Prostate gland (tissue), 2 donors: ENCODE data around the gene RHBDL1.

ENCODE experiments used
- POLR2A ChIP-seq: fragments of 450-650 bp; IDR thresholded peaks from one replicate; pipeline ENCODE4 v1.6.1; 2016; ENCODE audit warnings: antibody characterized with exemption, mild to moderate bottlenecking
- POLR2AphosphoS5 ChIP-seq: sonication (generic); formaldehyde crosslinking; IDR thresholded peaks from one replicate; pipeline ENCODE4 v1.6.1; 2017; ENCODE audit warnings: antibody characterized with exemption
- TF ChIP-seq, protein P1 (sequence below), 4 experiments: fragments of 200-600 bp in 2 of 4; fragments of 450-650 bp in 2 of 4; sonication (generic) in 2 of 4; IDR thresholded peaks; 1 replicate in 3 of 4; 2 replicates in 1 of 4; pipeline ENCODE4 v1.5.1; 2016 to 2019; ENCODE audit warnings: antibody characterized with exemption in 4 of 4, mild to moderate bottlenecking in 2 of 4, moderate library complexity in 2 of 4

DNA sequence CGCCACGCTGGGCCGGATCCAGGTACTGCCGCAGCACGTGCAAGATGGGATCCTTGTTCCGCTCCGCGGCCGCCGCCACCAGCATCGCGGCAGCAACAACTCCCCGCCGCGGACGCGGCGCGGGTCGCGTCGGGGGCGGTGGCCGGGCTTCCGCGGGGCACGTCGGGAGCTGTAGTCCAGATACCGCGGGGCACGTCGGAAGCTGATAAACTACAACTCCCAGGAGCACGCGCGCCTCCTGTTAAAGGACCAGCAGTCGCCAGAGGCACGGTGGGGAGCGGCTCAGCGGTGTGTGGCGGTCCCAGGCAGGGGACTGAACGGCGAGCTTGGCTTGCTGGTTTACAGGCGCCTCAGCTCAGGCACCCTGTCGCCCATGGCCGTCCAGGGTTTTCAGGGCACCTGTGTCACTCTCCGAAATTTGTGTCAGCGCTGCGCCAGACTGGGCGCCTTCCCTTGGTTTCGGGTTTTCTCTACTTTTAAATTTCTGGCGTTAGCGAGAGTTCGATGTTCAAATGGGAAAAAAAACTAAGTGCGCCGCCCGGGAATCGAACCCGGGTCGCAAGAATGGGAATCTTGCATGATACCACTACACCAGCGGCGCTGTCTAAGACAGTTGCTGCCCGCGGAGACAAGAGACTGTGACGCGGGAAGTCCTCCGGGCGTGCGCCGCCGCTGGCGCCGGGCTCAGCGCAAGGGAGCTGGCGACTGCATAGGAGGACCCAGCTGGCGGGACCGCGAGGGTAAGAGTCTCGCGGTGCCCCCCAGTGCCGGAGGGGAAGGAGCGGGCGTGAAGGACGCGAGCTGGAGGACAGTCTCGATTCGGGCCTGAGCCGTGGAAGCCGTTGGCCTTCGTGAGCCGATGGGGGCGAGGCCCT is 39.0 kb upstream of the RHBDL1 start, which contains the start of gene METTL26:
- TF ChIP-seq, protein P1, sequence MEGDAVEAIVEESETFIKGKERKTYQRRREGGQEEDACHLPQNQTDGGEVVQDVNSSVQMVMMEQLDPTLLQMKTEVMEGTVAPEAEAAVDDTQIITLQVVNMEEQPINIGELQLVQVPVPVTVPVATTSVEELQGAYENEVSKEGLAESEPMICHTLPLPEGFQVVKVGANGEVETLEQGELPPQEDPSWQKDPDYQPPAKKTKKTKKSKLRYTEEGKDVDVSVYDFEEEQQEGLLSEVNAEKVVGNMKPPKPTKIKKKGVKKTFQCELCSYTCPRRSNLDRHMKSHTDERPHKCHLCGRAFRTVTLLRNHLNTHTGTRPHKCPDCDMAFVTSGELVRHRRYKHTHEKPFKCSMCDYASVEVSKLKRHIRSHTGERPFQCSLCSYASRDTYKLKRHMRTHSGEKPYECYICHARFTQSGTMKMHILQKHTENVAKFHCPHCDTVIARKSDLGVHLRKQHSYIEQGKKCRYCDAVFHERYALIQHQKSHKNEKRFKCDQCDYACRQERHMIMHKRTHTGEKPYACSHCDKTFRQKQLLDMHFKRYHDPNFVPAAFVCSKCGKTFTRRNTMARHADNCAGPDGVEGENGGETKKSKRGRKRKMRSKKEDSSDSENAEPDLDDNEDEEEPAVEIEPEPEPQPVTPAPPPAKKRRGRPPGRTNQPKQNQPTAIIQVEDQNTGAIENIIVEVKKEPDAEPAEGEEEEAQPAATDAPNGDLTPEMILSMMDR (IDR thresholded peaks at IDR 0.05), result peak in 2 of 4 experiments; percentile 28 to 32
- TF ChIP-seq POLR2AphosphoS5, result peak; percentile 79
- peak; percentile 58 for TF ChIP-seq POLR2A
